Small intestine (tissue), 16 donors: ENCODE measurements around the gene USP6. TPM values are rescaled to one million over a fixed set of nuclear protein-coding genes. Genes with fewer than 3 reads are reported as not detected.
A peak's percentile ranks its signal among the peaks of the same experiment; 100 is the strongest.
"Not testable (repeated sequence)": the region's sequence is repeated elsewhere in the genome, so short reads cannot be mapped to it uniquely, and the experiment has no call there.

Experiments
- DNase-seq, 2 donors: peaks; one replicate each; pipeline versions ENCODE4 v3.0.0 to v3.0.0-alpha.2; 2013
- FAIRE-seq: peaks from 2 replicates; lab custom pipeline; 2012; peaks lifted over from hg19 to GRCh38; lab: Jason Lieb, UNC
- H3K27ac ChIP-seq, 3 donors: one replicate each; pipeline ENCODE4 v1.5.1; 2013; ENCODE audit warnings: low read length in 2 of 3, mild to moderate bottlenecking in 2 of 3, control low read depth in 1 of 3, inconsistent platforms in 1 of 3, low read depth in 1 of 3, moderate library complexity in 1 of 3
- H3K27me3 ChIP-seq, 3 donors: one replicate each; pipeline ENCODE4 v1.6.1; 2013; ENCODE audit warnings: low read length in 3 of 3, inconsistent platforms in 1 of 3; ENCODE audit not compliant: control insufficient read depth in 3 of 3, insufficient read depth in 3 of 3
- H3K36me3 ChIP-seq, 3 donors: one replicate each; pipeline ENCODE4 v1.6.1; 2013; ENCODE audit warnings: low read length in 3 of 3, inconsistent platforms in 1 of 3, low read depth in 1 of 3, mild to moderate bottlenecking in 1 of 3, moderate library complexity in 1 of 3; ENCODE audit not compliant: control insufficient read depth in 3 of 3, insufficient read depth in 2 of 3
- H3K4me1 ChIP-seq, 3 donors: one replicate each; pipeline ENCODE4 v1.6.1; 2013; ENCODE audit warnings: low read length in 2 of 3, inconsistent platforms in 1 of 3, low read depth in 1 of 3, mild to moderate bottlenecking in 1 of 3, moderate library complexity in 1 of 3; ENCODE audit not compliant: control insufficient read depth in 3 of 3, insufficient read depth in 2 of 3
- H3K4me3 ChIP-seq, 3 donors: one replicate each; pipeline ENCODE4 v1.5.1; 2013; ENCODE audit warnings: low read length in 3 of 3, control low read depth in 1 of 3, inconsistent platforms in 1 of 3, low read depth in 1 of 3, mild to moderate bottlenecking in 1 of 3, moderate library complexity in 1 of 3
- H3K9me3 ChIP-seq, 2 donors: one replicate each; pipeline ENCODE4 v1.6.1; 2013; ENCODE audit warnings: low read depth in 1 of 2, low read length in 1 of 2; ENCODE audit not compliant: control insufficient read depth in 2 of 2, insufficient read depth in 1 of 2
- WGBS, 3 donors: extraction: QIAGEN DNeasy Blood & Tissue Kit; methylation state at CpG; one replicate each; pipeline ENCODE4 v1.1.7; 2013; 5-methylcytosine and 5-hydroxymethylcytosine counted together
- long read RNA-seq, 10 donors: transcript quantifications; one replicate each; lab custom pipeline, GENCODE V29; 2026
- polyA plus RNA-seq, 4 donors: library from polyadenylated mRNA; stranded (reverse) in 3 of 4; unstranded in 1 of 4; fragments of 200-250 nt in 3 of 4; fragments of 120-200 nt in 1 of 4; gene quantifications; one replicate each; pipeline versions ENCODE4 v1.2.1 to v1.2.3, GENCODE V29; 2013
- donor health status: healthy with polysubstance abuse.
- donor health status: control.
- donor health status: control.
- donor health status: Bipolar disorder and iron deficiency.
- donor health status: healthy.

Gene USP6
- polyA plus RNA-seq = under 1 TPM in 2 of 4 donors, not detected in 2; 0.03 to 0.44 TPM
- long read RNA-seq, donor 1 = 0 reads
- long read RNA-seq, donor 2 = 0 reads
- long read RNA-seq, donor 3 = 0 reads
- long read RNA-seq, donor 4 = 0 reads
- long read RNA-seq, donor 5 = 0 reads
- long read RNA-seq, donor 6 = 0 reads
- long read RNA-seq, donor 7 = 0 reads
- long read RNA-seq, donor 8 = 0 reads
- long read RNA-seq, donor 9 = 0 reads
- long read RNA-seq, donor 10 = 0 reads

DNA sequence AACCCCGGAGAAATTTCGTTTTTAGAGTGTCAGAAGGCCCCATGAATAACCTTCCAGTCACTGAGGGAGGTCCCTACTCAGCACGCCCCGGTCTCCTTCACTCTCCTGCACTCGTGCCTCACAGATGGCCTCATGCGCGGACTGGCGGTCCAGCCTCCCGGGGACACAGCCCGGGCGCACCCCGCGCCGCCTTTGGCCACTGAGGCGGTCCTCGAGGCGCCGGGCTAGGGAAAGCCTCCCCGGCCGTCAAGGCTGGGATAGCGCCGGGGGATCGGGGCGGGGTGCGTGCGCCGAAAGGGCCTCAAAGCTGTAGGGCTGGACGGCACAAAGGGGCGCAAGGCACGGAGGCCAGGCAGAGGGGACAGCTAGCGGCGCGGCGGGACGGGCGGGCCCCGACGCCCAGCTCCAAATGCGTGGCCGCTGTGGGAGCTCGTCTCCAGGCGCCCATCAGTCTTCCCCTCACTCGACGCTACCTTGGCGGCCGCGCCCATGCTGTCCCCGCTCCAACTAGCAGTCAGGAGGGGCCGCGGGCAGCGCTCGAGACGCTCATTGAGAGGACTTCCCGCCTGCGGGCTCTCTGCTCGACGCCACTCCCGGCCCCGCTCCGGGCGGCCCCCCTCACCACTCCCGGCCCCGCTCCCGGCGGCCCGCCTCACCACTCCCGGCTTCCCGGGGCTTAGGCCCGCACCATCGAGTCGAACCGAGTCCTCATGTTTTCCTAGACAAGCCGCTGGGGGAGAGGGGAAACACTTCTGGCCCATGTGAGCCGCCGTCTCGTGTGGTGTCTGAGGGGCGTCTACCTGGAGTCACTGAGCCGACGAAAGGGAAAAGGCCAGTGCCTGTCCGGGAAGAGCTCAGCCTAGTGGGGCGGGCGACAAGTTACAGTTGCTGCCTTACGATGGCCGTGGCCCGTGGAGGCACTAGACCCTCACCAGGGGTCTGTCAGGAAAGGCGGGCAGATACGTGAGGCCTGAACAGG lies at the start of gene USP6:
USP6 (plus strand) TSS at position 360 of the 979 bp plus-strand sequence. CDS start 14,336 bp downstream, outside the sequence.
- Histone ChIP-seq H3K27me3 (peaks cover 6 to 40% (median 24%) of the 10 kb centered on the region in 3 donors), H3K27ac (no peak within 1 kb of the TSS), H3K4me3 (no peak within 1 kb of the TSS), H3K9me3 (peaks cover 0 to 15% of the 10 kb centered on the region in 2 donors), H3K4me1 (peaks cover 0 to 1% (median 0%) of the 10 kb centered on the region in 3 donors), H3K36me3 (no peaks in the 10 kb centered on the region)
- 22 to 42% (median 37%) methylated on average over 80 to 87 of the region's 87 CpGs for WGBS, 3 donors
- DNase-seq = no peak
- no peak for FAIRE-seq

DNA sequence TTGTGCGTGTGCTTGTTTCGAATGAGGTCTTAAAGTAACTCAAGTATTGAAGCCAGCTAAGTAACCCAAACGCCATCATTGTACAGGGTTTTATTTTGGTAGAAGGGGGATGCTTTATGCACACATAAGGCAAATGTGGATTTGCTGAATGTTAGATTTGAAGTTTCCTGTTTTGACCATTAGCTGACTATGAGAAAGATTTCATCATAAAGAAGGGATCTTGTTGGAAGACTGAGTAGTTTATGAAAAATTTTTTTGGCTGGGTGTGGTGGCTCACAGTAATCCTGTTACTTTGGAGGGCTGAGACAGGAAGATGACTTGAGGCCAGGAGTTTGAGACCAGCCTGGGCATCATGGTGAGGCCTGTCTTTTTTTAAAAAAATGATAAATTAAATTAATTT lies 47.6 kb upstream of the USP6 start:
- Histone ChIP-seq H3K4me3 (no peak overlapping the region), H3K9me3 (no peaks in the 10 kb centered on the region), H3K36me3 (no peaks in the 10 kb centered on the region), H3K27ac (no peak overlapping the region), H3K4me1 (no peaks in the 10 kb centered on the region), H3K27me3 (no peaks in the 10 kb centered on the region)
- FAIRE-seq (no peak), DNase-seq (no peak)
- 93 to 98% (median 95%) methylated on average over 3 of the region's 3 CpGs for WGBS, 3 donors

DNA sequence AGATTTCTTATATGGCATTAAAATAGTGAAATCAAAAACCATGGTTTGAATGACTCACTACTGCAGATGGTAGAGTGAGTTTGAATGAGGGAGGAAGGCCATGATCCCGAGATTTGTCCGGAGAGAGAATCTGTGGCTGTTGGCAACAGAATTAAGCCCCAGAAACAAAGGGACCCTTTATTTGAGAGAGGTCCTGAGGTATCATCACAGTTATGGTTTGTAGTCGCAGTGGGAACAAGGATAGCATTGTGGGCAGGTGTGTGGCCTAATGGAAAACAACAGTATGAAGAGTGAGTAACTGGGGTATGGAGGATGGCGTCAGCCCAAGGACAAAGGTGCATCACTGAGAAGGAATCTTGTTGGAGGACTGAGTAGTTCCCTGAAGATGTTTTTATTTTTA lies 46.1 kb upstream of the USP6 start:
- H3K4me3 ChIP-seq = no peak overlapping the region
- H3K36me3 ChIP-seq = no peaks in the 10 kb centered on the region
- H3K9me3 ChIP-seq = no peaks in the 10 kb centered on the region
- DNase-seq = no peak
- no peak for FAIRE-seq
- no peak overlapping the region for H3K27ac ChIP-seq
- no peaks in the 10 kb centered on the region for H3K27me3 ChIP-seq
- 75 to 89% (median 88%) methylated on average over 4 of the region's 4 CpGs for WGBS, 3 donors
- H3K4me1 ChIP-seq = no peaks in the 10 kb centered on the region

DNA sequence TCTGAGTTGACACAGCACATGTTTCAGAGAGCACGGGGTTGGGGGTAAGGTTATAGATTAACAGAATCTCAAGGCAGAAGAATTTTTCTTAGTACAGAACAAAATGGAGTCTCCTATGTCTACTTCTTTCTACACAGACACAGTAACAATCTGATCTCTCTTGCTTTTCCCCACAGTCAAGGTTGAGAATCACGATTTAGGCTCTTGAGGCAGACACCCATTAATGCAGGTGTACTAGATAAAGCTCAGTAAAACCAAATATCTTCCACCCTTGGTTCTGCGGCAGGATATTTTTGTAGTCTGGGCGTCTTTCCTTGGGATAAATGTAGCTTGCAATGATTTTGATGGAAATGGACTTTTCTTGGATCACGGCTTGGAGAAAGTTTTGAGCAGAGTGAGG lies 40.4 kb upstream of the USP6 start:
- H3K4me3 ChIP-seq, DNase-seq, H3K27ac ChIP-seq, H3K27me3 ChIP-seq, H3K36me3 ChIP-seq, FAIRE-seq: not testable (repeated sequence)
- Histone ChIP-seq H3K4me1 (peaks cover 0 to 16% (median 6%) of the 10 kb centered on the region in 3 donors), H3K9me3 (peaks cover 0 to 20% of the 10 kb centered on the region in 2 donors)
- 80 to 92% (median 82%) methylated on average over 4 of the region's 5 CpGs for WGBS, 3 donors

DNA sequence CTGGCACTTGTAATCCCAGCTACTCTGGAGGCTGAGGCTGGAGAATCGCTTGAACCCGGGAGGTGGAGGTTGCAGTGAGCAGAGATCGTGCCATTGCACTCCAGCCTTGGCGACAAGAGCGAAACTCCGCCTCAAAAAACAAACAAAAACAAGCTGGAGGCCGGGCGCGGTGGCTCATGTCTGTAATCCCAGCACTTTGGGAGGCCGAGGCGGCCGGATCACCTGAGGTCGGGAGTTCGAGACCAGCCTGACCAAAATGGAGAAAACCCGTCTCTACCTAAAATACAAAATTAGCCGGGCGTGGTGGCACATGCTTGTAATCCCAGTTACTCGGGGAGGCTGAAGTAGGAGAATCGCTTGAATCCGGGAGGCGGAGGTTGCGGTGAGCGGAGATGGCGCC lies 38.6 kb upstream of the USP6 start:
- DNase-seq, FAIRE-seq, H3K27ac ChIP-seq, H3K27me3 ChIP-seq, H3K36me3 ChIP-seq: not testable (repeated sequence)
- peak overlapping the region in 1 of 3 donors; percentile 77 for H3K4me3 ChIP-seq
- H3K4me1 ChIP-seq = peaks cover 0 to 16% (median 6%) of the 10 kb centered on the region in 3 donors
- 96 to 98% (median 97%) methylated on average over 24 of the region's 24 CpGs for WGBS, 3 donors
- peaks cover 0 to 33% of the 10 kb centered on the region in 2 donors for H3K9me3 ChIP-seq

DNA sequence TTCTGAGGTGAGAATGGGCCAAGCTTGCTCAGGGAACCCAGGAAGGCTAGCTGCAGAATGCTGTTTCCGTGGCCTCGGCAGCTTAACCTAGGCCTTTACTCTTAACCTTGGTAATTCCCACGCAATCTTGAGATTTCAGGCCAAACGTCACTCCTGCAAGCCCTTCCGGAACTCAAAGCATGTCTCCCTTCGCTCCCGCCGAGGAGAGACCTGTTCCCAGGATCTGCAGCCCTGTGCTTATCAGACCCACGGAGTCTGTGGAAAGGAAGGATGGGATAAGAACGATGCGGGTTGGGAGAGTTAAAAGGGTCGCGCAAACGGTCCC lies 38.1 kb upstream of the USP6 start:
- FAIRE-seq (no peak), DNase-seq (no peak)
- H3K9me3 ChIP-seq = peaks cover 2 to 38% of the 10 kb centered on the region in 2 donors
- 21 to 29% (median 23%) methylated on average over 14 of the region's 14 CpGs for WGBS, 3 donors
- H3K27ac ChIP-seq = peak overlapping the region; percentile 36 to 85 (median 79)
- peaks cover 0 to 16% (median 6%) of the 10 kb centered on the region in 3 donors for H3K4me1 ChIP-seq
- no peaks in the 10 kb centered on the region for H3K27me3 ChIP-seq
- peak overlapping the region; percentile 12 to 84 (median 77) for H3K4me3 ChIP-seq
- peaks cover 0 to 13% (median 0%) of the 10 kb centered on the region in 3 donors for H3K36me3 ChIP-seq

DNA sequence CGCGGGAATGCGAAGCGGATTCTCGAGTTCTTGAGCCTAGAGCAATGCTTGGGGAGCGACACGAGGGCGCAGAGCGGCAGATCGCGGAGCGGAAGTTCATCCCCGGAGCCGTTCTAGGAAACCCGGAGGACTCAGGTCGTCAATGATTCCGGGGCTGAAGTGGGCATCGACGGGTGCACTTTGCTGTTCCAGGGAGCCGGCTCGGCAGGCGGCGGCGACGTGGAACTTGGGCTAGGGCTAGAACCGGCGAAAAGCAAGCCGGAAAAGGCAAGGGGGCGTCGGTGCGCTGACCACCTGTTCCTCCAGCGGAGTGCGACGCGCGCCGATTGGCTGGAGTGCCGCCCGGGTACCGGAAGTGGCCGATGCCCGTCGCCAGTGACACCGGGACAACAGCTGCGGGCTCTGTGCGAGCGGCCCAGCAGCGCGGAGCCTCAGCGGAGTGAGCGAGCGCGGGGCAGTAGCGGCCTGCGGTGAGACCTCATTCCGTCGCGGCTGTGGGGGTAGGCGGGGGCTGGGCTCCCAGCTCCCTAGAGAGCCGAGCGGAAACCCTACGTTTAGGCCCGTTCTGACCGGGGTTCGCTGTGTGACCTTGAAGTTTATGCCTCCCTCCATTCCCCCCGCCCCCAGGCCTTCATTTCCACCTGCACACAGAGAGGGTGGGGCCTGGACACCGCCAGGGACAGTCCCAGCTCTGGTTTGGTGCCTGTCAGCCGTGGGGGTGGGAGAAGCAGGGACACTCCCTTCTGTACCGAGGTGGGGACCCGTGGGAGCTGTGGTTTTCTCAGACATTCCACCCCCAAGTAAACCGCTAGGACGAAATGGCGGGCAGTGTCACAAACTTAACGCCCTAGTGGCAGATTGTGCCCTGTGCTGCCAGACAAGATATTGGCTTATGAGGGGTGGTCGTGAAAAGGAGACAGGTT lies 37.5 kb upstream of the USP6 start, which contains the start of gene ZFP3:
ZFP3 (plus strand) TSS at position 362 of the 923 bp plus-strand sequence. CDS start 13,038 bp downstream, outside the sequence.
- Histone ChIP-seq H3K36me3 (peaks cover 0 to 18% (median 4%) of the 10 kb centered on the region in 3 donors), H3K9me3 (peaks cover 2 to 44% of the 10 kb centered on the region in 2 donors), H3K4me1 (peaks cover 0 to 16% (median 6%) of the 10 kb centered on the region in 3 donors), H3K4me3 (peak within 1 kb of the TSS; percentile 71 to 84 (median 77)), H3K27me3 (no peaks in the 10 kb centered on the region), H3K27ac (peak within 1 kb of the TSS; percentile 75 to 85 (median 79))
- whole genome bisulfite sequencing, 3 donors = 1% methylated on average over 50 to 75 of the region's 75 CpGs
- peak; percentile 87 to 95 for DNase-seq
- no peak for FAIRE-seq
